GM23338 (cell line): ENCODE results near the gene RCAN3. TPM values are rescaled to one million over a fixed set of nuclear protein-coding genes. Genes with fewer than 3 reads are reported as not detected.
A peak's percentile ranks its signal among the peaks of the same experiment; 100 is the strongest.

Experiments
- ATAC-seq: fragments of 200-7000 bp; cut with Tn5 transposase; 3 replicates; pipeline ENCODE4 v1.9.1; 2020
- DNase-seq: peaks from one replicate; pipeline ENCODE4 v3.0.0-alpha.2; 2015; ENCODE audit warnings: low spot score
- H2AFZ ChIP-seq: fragments of 200-600 bp; sonication (generic); 2 replicates; pipeline ENCODE4 v1.8.0; 2016; ENCODE audit warnings: antibody characterized with exemption, mild to moderate bottlenecking, moderate library complexity
- H3F3A ChIP-seq: fragments of 200-600 bp; sonication (generic); replicated peaks from 2 replicates; pipeline ENCODE4 v1.8.0; 2017; ENCODE audit warnings: antibody characterized with exemption, mixed run types, low read depth
- H3K27ac ChIP-seq: fragments of 200-600 bp; sonication (generic); 2 replicates; pipeline ENCODE4 v1.6.1; 2016; ENCODE audit warnings: low read depth
- H3K27me3 ChIP-seq: fragments of 200-600 bp; sonication (generic); 2 replicates; pipeline ENCODE4 v1.8.0; 2016; ENCODE audit warnings: mild to moderate bottlenecking, mixed run types, moderate library complexity; ENCODE audit not compliant: insufficient read depth
- H3K36me3 ChIP-seq: fragments of 200-600 bp; sonication (generic); 2 replicates; pipeline ENCODE4 v1.8.0; 2016; ENCODE audit warnings: mild to moderate bottlenecking; ENCODE audit not compliant: insufficient read depth
- H3K4me1 ChIP-seq: fragments of 200-600 bp; sonication (generic); 2 replicates; pipeline ENCODE4 v1.8.0; 2016; ENCODE audit warnings: mild to moderate bottlenecking, moderate library complexity; ENCODE audit not compliant: insufficient read depth
- H3K4me2 ChIP-seq: fragments of 200-600 bp; sonication (generic); 2 replicates; pipeline ENCODE4 v1.7.1; 2017; ENCODE audit warnings: mixed run types
- H3K4me3 ChIP-seq: fragments of 200-600 bp; sonication (generic); 2 replicates; pipeline ENCODE4 v1.6.1; 2016; ENCODE audit warnings: mixed run types
- H3K79me2 ChIP-seq: fragments of 200-600 bp; sonication (generic); replicated peaks from 2 replicates; pipeline ENCODE4 v1.8.0; 2017; ENCODE audit warnings: mild to moderate bottlenecking; ENCODE audit not compliant: insufficient read depth
- H3K9me2 ChIP-seq: fragments of 200-600 bp; sonication (generic); 2 replicates; pipeline ENCODE4 v1.8.0; 2017; ENCODE audit not compliant: insufficient read depth
- H4K20me1 ChIP-seq: fragments of 200-600 bp; sonication (generic); replicated peaks from 2 replicates; pipeline ENCODE4 v1.8.0; 2017; ENCODE audit warnings: mild to moderate bottlenecking; ENCODE audit not compliant: insufficient read depth
- H3K27ac Mint-ChIP-seq: 2 replicates; pipeline ENCODE4 v1.8.0; 2020; ENCODE audit warnings: inconsistent platforms, mild to moderate bottlenecking, moderate library complexity, mixed read lengths
- H3K27me3 Mint-ChIP-seq: 3 replicates; pipeline ENCODE4 v1.8.0; 2022; ENCODE audit warnings: low read depth, mild to moderate bottlenecking, moderate library complexity, mixed read lengths, inconsistent platforms; ENCODE audit not compliant: insufficient read depth, poor library complexity
- H3K36me3 Mint-ChIP-seq: 3 replicates; pipeline ENCODE4 v1.8.0; 2021; ENCODE audit warnings: low read depth, mild to moderate bottlenecking, inconsistent platforms, moderate library complexity, mixed read lengths
- H3K4me1 Mint-ChIP-seq: 3 replicates; pipeline ENCODE4 v1.8.0; 2020; ENCODE audit warnings: mild to moderate bottlenecking, inconsistent platforms, mixed read lengths
- H3K4me3 Mint-ChIP-seq: 3 replicates; pipeline ENCODE4 v1.8.0; 2021; ENCODE audit warnings: moderate library complexity, mild to moderate bottlenecking, inconsistent platforms, mixed read lengths
- H3K9me3 Mint-ChIP-seq: 3 replicates; pipeline ENCODE4 v1.8.0; 2020; ENCODE audit warnings: moderate library complexity, mild to moderate bottlenecking, inconsistent platforms, mixed read lengths
- EZH2 ChIP-seq: fragments of 200-600 bp; sonication (generic); IDR thresholded peaks from one replicate; pipeline ENCODE4 v1.8.0; 2017; ENCODE audit warnings: antibody characterized with exemption, mild to moderate bottlenecking, low read depth; ENCODE audit not compliant: unreplicated experiment
- JUNB ChIP-seq: IDR thresholded peaks from one replicate; pipeline ENCODE4 v1.6.1; 2016; ENCODE audit warnings: antibody characterized with exemption; ENCODE audit not compliant: unreplicated experiment
- NANOG ChIP-seq: IDR thresholded peaks from 2 replicates; pipeline ENCODE4 v1.6.1; 2016; ENCODE audit warnings: antibody characterized with exemption, borderline replicate concordance
- POLR2AphosphoS5 ChIP-seq: IDR thresholded peaks from 2 replicates; pipeline ENCODE4 v1.6.1; 2016; ENCODE audit warnings: antibody characterized with exemption, low read depth
- ZNF331 ChIP-seq: fragments of 250-450 bp; sonication (Bioruptor Pico); IDR thresholded peaks from 2 replicates; pipeline ENCODE4 v1.5.0; 2020; ENCODE audit warnings: low read depth, mild to moderate bottlenecking, moderate library complexity
- polyA plus RNA-seq: library from polyadenylated mRNA; unstranded; fragments of >200 nt; fragmentation: Nextera tagmentation; extraction: Ambion mirVana; gene quantifications from 2 replicates; pipeline ENCODE4 v1.2.1, GENCODE V29; 2016
- total RNA-seq: library from RNA; depleted of rRNA; stranded (reverse); fragments of >200 nt; shearing (Covaris generic); gene quantifications from 2 replicates; pipeline ENCODE4 v1.2.3, GENCODE V29; 2014
- TF ChIP-seq, protein P1 (sequence below): IDR thresholded peaks from one replicate; pipeline ENCODE4 v1.6.1; 2018; ENCODE audit warnings: antibody characterized with exemption; ENCODE audit not compliant: unreplicated experiment
- TF ChIP-seq, protein P2 (sequence below), 2 experiments: fragments of 200-600 bp in 1 of 2; sonication (generic) in 1 of 2; conservative IDR thresholded peaks; 2 replicates each; pipeline versions ENCODE4 v1.5.1 to v1.6.1; 2016 to 2017; ENCODE audit warnings: antibody characterized with exemption in 2 of 2, low read depth in 2 of 2, mild to moderate bottlenecking in 2 of 2, moderate library complexity in 1 of 2

The RCAN3 gene
- total and polyA plus RNA-seq, 2 experiments from 2014 or later: 8.9 to 11.2 TPM

DNA sequence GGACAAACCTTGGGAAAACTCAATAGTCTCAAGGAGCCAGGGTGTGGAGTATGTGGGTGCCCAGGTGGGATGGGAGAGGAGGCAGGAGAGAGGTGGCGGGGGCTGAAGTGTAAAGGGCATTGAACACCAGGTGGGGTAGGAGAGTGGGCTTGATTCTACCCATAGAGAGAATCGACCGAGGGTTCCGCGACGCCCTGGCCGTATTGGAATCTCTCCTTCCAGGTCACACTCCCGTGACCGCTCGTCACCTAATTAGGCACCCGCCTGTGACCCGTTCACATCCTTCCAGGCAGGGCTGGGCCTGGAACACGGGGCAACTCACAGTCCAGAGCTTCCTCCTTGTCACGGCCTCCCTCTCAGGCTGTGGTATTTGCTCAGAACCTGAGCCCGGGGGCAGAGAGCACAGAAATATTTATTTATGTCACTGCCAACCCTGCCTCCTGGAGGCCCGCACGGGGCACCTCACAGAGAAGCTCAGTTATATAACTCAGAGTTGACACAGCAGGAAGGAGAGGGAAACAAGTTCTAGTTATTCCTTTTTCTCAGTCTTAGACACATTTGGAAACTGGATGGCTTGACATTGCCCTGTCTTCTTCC is 65.3 kb downstream of the RCAN3 start:
- peak overlapping the region; percentile 69 for H2AFZ ChIP-seq
- Mint-ChIP-seq H3K36me3 (peaks cover 3% of the 10 kb centered on the region; the same call in 2 of the 3 replicates), H3K4me1 (peaks cover 16% of the 10 kb centered on the region), H3K4me3 (no peak overlapping the region), H3K9me3 (peaks cover 17% of the 10 kb centered on the region), H3K27ac (no peak overlapping the region), H3K27me3 (peaks cover 3% of the 10 kb centered on the region)
- H3K4me3 ChIP-seq: no peak overlapping the region
- H3K4me2 ChIP-seq: no peak overlapping the region
- DNase-seq: peak; percentile 65
- no peaks in the 10 kb centered on the region for H3K27me3 ChIP-seq
- H4K20me1 ChIP-seq: no peaks in the 10 kb centered on the region
- H3K27ac ChIP-seq: no peak overlapping the region
- no peaks in the 10 kb centered on the region for H3F3A ChIP-seq
- 0 out of 2 replicates have a peak, but pooled peaks cover 2% of the 10 kb centered on the region for H3K9me2 ChIP-seq
- H3K36me3 ChIP-seq: no peaks in the 10 kb centered on the region
- peaks cover 17% of the 10 kb centered on the region for H3K4me1 ChIP-seq
- ATAC-seq: peak; percentile 80
- no peaks in the 10 kb centered on the region for H3K79me2 ChIP-seq
- TF ChIP-seq, protein P1, sequence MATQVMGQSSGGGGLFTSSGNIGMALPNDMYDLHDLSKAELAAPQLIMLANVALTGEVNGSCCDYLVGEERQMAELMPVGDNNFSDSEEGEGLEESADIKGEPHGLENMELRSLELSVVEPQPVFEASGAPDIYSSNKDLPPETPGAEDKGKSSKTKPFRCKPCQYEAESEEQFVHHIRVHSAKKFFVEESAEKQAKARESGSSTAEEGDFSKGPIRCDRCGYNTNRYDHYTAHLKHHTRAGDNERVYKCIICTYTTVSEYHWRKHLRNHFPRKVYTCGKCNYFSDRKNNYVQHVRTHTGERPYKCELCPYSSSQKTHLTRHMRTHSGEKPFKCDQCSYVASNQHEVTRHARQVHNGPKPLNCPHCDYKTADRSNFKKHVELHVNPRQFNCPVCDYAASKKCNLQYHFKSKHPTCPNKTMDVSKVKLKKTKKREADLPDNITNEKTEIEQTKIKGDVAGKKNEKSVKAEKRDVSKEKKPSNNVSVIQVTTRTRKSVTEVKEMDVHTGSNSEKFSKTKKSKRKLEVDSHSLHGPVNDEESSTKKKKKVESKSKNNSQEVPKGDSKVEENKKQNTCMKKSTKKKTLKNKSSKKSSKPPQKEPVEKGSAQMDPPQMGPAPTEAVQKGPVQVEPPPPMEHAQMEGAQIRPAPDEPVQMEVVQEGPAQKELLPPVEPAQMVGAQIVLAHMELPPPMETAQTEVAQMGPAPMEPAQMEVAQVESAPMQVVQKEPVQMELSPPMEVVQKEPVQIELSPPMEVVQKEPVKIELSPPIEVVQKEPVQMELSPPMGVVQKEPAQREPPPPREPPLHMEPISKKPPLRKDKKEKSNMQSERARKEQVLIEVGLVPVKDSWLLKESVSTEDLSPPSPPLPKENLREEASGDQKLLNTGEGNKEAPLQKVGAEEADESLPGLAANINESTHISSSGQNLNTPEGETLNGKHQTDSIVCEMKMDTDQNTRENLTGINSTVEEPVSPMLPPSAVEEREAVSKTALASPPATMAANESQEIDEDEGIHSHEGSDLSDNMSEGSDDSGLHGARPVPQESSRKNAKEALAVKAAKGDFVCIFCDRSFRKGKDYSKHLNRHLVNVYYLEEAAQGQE: no peak
- TF ChIP-seq, protein P2, sequence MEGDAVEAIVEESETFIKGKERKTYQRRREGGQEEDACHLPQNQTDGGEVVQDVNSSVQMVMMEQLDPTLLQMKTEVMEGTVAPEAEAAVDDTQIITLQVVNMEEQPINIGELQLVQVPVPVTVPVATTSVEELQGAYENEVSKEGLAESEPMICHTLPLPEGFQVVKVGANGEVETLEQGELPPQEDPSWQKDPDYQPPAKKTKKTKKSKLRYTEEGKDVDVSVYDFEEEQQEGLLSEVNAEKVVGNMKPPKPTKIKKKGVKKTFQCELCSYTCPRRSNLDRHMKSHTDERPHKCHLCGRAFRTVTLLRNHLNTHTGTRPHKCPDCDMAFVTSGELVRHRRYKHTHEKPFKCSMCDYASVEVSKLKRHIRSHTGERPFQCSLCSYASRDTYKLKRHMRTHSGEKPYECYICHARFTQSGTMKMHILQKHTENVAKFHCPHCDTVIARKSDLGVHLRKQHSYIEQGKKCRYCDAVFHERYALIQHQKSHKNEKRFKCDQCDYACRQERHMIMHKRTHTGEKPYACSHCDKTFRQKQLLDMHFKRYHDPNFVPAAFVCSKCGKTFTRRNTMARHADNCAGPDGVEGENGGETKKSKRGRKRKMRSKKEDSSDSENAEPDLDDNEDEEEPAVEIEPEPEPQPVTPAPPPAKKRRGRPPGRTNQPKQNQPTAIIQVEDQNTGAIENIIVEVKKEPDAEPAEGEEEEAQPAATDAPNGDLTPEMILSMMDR (conservative IDR thresholded peaks at IDR 0.05; ENCODE audit: low read depth in 2 of 2): peak in 1 of 2 experiments; percentile 39; a peak in 3 of 4 replicates
- TF ChIP-seq EZH2: no peak

DNA sequence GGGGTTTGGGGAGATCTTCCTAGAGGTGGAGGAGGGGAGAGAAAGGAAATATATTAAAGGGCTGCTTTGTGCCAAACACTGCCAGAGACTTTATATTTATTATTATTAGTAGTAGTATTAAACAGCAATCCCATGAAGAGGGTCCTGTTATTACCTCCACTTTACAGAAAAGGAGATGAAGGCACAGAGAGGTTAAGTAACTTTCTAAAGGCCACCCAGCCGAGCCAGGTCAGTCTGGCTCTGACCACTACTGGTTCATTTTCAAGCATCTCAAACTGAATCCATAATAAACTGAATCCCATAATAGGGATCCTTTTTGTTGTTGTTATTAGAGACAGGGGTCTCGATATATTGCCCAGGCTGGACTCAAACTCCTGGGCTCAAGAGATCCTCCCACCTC is 65.8 kb downstream of the RCAN3 start:
- Histone ChIP-seq H3K9me2 (0 out of 2 replicates have a peak, but pooled peaks cover 2% of the 10 kb centered on the region), H3K27ac (no peak overlapping the region), H3K27me3 (no peaks in the 10 kb centered on the region), H3K79me2 (no peaks in the 10 kb centered on the region), H3K4me2 (no peak overlapping the region), H3K4me1 (peaks cover 17% of the 10 kb centered on the region), H2AFZ (peak overlapping the region; percentile 69; the same call in 1 of the 2 replicates), H3K4me3 (no peak overlapping the region), H3F3A (no peaks in the 10 kb centered on the region), H3K36me3 (no peaks in the 10 kb centered on the region), H4K20me1 (no peaks in the 10 kb centered on the region)
- H3K4me1 Mint-ChIP-seq: peaks cover 16% of the 10 kb centered on the region
- peaks cover 3% of the 10 kb centered on the region for H3K27me3 Mint-ChIP-seq
- H3K9me3 Mint-ChIP-seq: peaks cover 17% of the 10 kb centered on the region
- ATAC-seq: no peak
- H3K27ac Mint-ChIP-seq: no peak overlapping the region
- no peak for DNase-seq
- peaks cover 3% of the 10 kb centered on the region; the same call in 2 of the 3 replicates for H3K36me3 Mint-ChIP-seq
- H3K4me3 Mint-ChIP-seq: no peak overlapping the region
- TF ChIP-seq EZH2 (no peak), NANOG (no peak), POLR2AphosphoS5 (no peak), ZNF331 (CRISPR knock-in tag) (no peak), JUNB (no peak)
- TF ChIP-seq, protein P2 (conservative IDR thresholded peaks at IDR 0.05; ENCODE audit: low read depth in 2 of 2): no peak
